Stimulated activated CD8-positive, alpha-beta memory T cell treated with anti-CD3 and anti-CD28 coated beads, Interleukin-12 subunit alpha, Interleukin-12 subunit beta, amount 100 ng/mL, for 4 hours (primary cell): ENCODE measurements around the gene CKB.

Source experiments
- DNase-seq: peaks from one replicate; pipeline ENCODE4 v3.0.0-alpha.2; 2020; ENCODE audit warnings: low read depth

CKB gene

DNA sequence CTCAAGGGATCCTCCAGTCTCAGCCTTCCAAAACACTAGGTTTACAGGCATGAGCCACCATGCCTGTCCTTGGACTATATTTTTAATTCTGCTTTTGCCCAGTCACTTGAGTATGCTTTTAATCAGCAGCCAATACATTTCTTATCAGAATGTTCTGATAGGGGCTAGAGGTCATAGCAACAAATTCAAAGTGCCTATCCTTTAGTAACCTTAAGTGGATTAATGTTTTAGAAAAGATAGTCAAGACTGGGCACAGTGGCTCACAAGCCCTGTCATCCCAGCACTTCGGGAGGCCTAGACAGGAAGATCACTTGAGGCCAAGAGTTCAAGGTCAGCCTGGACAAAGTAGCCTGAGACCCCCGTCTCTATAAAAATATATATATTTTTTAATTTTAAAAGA, 37.1 kb downstream of the CKB start:
- no peak for DNase-seq

DNA sequence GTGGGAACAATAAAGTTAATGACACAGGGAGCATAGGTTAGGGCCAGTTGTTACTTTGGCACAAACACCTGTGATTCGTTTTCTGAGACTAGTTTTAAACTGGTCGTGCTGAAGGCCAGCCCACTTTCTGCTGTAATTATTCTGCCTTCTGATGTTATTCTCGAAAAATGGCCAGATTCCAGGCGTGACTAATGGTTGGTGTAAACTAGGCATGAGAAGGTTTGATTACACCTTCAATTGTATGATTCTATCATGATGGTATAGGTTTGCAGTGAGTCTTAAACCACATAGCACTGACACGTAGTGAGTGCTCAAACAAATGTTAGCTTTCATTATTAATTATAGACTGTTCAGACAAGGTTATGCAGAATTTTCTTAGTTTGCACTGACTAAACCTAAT, 39.0 kb downstream of the CKB start:
- DNase-seq, result no peak

DNA sequence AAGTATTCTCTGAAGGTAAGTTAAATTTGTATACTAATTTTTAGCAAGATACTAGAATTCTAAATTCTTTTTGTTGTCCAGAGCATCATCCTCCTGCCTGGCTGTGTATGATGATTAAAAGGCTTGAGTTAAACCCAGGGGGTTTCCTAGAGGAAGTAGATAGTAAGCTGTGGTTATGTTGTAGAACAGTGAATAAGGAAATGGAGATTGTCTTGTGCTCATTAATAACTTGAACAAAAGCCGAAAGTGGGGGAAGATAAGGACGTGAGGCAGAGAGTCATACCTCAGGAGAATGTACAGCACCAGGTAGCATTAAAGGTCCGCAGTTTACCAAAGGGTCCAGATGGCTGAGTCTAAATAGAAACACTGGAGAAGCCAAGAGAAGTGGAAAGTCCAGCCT, 42.0 kb downstream of the CKB start:
- no peak for DNase-seq

DNA sequence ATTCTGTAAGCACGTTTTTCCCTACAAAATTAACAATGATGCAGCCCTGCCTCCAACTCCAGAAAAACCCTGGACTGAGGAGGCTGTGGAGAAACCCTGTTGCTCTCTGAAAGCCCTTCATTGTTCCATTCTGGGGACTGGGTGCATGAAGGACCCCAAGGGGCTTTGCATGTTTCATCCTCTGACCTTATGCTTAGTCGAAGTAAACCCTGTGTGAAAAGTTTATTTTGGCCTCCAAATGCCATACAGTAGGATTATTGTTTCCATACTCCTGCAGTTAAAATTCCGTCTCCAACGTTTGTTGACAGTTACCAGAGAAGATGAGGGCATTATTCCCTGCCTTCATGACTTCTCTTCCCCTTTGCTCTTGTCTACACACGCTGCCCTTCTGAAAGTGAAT, 46.0 kb downstream of the CKB start:
- no peak for DNase-seq

DNA sequence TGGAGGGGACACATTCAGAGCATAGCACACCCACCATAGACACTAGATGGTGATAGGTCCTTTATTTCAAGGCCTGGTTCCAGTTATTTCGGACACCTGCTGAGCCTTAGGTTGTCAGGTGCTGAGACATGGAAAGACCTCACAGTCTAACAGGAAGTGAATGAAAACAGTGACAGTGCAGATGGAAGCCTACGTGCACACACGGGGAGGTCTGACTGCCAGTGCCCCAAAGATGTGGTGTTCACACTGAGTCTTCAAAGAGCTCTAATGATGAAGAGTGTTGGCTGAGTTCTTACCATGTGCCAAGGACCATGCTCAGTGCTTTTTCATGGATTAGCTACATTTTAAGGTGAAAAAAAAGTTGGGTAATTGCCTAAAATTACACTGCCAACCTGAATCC, 46.6 kb downstream of the CKB start:
- DNase-seq, result no peak

DNA sequence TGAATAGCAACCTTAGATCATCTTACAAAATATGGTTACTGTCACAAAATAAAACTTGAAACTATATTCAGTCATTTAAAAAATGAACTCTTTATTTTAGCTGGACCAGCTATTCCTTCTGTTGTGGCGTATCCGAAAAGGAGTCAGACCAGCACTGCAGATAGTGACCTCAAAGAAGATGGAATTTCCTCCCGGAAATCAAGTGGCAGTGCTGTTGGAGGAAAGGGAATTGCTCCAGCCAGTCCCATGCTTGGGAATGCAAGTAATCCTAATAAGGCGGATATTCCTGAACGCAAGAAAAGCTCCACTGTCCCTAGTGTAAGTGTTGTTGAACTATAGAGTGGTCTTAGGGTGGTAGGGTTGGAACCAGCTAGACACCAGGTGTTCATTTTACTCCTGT, 47.7 kb downstream of the CKB start:
- no peak for DNase-seq

DNA sequence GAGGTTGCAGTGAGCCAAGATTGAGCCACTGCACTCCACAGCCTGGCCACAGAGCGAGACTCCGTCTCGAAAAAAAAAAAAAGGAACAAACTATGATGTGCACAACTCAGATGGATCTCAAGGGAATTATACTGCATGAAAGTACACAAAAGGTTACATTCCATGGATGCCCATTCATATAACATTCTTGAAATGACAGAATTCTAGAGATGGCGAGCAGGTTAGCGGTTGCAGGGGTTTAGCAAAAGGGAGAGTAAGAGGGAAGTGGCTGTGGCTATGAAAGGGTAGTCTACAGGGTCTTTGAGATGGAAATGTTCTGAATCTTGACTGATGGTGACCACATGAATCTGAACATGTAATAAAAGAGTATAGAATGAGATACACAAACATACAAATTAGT, 49.7 kb downstream of the CKB start:
- DNase-seq, result no peak
